Activated CD4-positive, alpha-beta T cell treated with anti-CD3 and anti-CD28 coated beads for 36 hours (primary cell): ENCODE measurements around the gene GATAD1. TPM values are rescaled to one million over a fixed set of nuclear protein-coding genes. Genes with fewer than 3 reads are reported as not detected.

Source experiments
- ATAC-seq: fragments of 200-7000 bp; cut with Tn5 transposase; one replicate; pipeline ENCODE4 v1.10.0; 2021; ENCODE audit warnings: mild to moderate bottlenecking, moderate library complexity
- CTCF ChIA-PET: fragments of 350-600 bp; sonication (Branson Sonifier 250); formaldehyde crosslinking; loops from one replicate; lab custom pipeline; 2021; ENCODE audit warnings: antibody characterized with exemption; lab: Charles Lee
- POLR2A ChIA-PET: fragments of 350-600 bp; sonication (Branson Sonifier 250); formaldehyde crosslinking; loops from one replicate; lab custom pipeline; 2021; ENCODE audit warnings: antibody characterized with exemption, inconsistent platforms; lab: Charles Lee
- DNase-seq: peaks from one replicate; pipeline ENCODE4 v3.0.0-alpha.2; 2020
- H3K27ac Mint-ChIP-seq: one replicate; pipeline ENCODE4 v1.8.0; 2021; ENCODE audit warnings: mixed read lengths
- H3K27me3 Mint-ChIP-seq: one replicate; pipeline ENCODE4 v1.8.0; 2021; ENCODE audit warnings: mixed read lengths
- H3K36me3 Mint-ChIP-seq: one replicate; pipeline ENCODE4 v1.8.0; 2021; ENCODE audit warnings: low read depth, mixed read lengths
- H3K4me1 Mint-ChIP-seq: one replicate; pipeline ENCODE4 v1.8.0; 2021; ENCODE audit warnings: mixed read lengths
- H3K4me3 Mint-ChIP-seq: one replicate; pipeline ENCODE4 v1.8.0; 2021; ENCODE audit warnings: mild to moderate bottlenecking, moderate library complexity, mixed read lengths
- H3K9me3 Mint-ChIP-seq: one replicate; pipeline ENCODE4 v1.8.0; 2021; ENCODE audit warnings: low read depth, mixed read lengths
- intact Hi-C, 2 experiments: fragments of 100-400 bp; cut with DNase I in 1 of 2; cut with micrococcal nuclease in 1 of 2; formaldehyde crosslinking; loops; one replicate each; pipeline versions ENCODE4 v1.14.2 to v1.15.1; 2022 to 2024; cut with DNase I, micrococcal nuclease
- total RNA-seq, 2 experiments: library from RNA; stranded (reverse); gene quantifications; one replicate each; pipeline ENCODE4 v1.2.3, GENCODE V29; 2021

Gene GATAD1
- total RNA-seq, 2 experiments from 2014 or later = 18.4 to 19.0 TPM

DNA sequence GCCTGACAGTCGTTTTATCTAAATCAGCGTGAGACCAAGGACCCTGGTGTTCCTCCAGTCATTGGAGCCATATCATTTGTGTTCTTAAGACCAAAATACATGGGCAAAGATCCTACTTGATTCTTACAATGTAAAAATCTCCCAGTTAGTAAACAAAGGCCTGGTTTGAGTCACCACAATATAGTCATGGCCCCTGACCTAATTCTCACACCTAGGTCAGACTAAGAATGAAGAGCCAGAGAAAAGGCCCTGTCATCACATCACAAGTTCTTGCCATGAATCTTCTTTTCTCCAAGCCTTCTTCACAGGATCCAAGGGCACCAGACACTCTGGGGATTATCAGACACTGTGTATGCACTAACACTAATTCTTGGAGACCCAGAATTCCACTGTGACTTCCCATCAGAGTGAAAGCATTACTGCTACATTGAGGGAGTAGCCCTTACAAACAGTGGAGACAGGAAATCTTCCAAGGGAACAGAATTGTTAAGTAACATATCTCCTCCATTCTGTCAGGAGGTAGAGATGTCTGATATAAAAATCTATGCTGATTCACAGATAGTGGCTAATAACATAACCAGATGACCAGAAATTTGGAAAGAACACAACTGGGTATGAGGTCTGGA is 38.1 kb downstream of the GATAD1 start:
- peaks cover 14% of the 10 kb centered on the region for H3K36me3 Mint-ChIP-seq
- intact Hi-C loops = no loop called here
- DNase-seq = no peak
- no peak overlapping the region for H3K4me3 Mint-ChIP-seq
- peak; percentile 51 for ATAC-seq
- ChIA-PET POLR2A (no interaction called here), CTCF (no interaction called here)
- no peaks in the 10 kb centered on the region for H3K9me3 Mint-ChIP-seq
- no peak overlapping the region for H3K27ac Mint-ChIP-seq
- no peaks in the 10 kb centered on the region for H3K4me1 Mint-ChIP-seq
- no peaks in the 10 kb centered on the region for H3K27me3 Mint-ChIP-seq

- peaks cover 14% of the 10 kb centered on the region for H3K36me3 Mint-ChIP-seq
- no peaks in the 10 kb centered on the region for H3K27me3 Mint-ChIP-seq
- H3K4me1 Mint-ChIP-seq = no peaks in the 10 kb centered on the region
- H3K4me3 Mint-ChIP-seq = no peak overlapping the region
- intact Hi-C loops = no loop called here
- DNase-seq = no peak
- no peaks in the 10 kb centered on the region for H3K9me3 Mint-ChIP-seq
- CTCF ChIA-PET = no interaction called here
- no peak for ATAC-seq
- no peak overlapping the region for H3K27ac Mint-ChIP-seq
- POLR2A ChIA-PET = interaction anchor here (0.5 kb wide), 1 partner anchor 1059 kb away, joined by 3 read pairs; no protein-coding TSS in a partner anchor
Observed at GRCh38 chr7:92485974-92486373, 38.7 kb downstream of the GATAD1 start.

GRCh38 chr7:92487804-92488203 is 40.5 kb downstream of the GATAD1 start:
- no peaks in the 10 kb centered on the region for H3K27me3 Mint-ChIP-seq
- H3K9me3 Mint-ChIP-seq = no peaks in the 10 kb centered on the region
- ATAC-seq (no peak), DNase-seq (no peak)
- H3K36me3 Mint-ChIP-seq = peaks cover 14% of the 10 kb centered on the region
- H3K27ac Mint-ChIP-seq = no peak overlapping the region
- intact Hi-C loops = no loop called here
- H3K4me3 Mint-ChIP-seq = no peak overlapping the region
- ChIA-PET CTCF (no interaction called here), POLR2A (no interaction called here)
- H3K4me1 Mint-ChIP-seq = no peaks in the 10 kb centered on the region

DNA sequence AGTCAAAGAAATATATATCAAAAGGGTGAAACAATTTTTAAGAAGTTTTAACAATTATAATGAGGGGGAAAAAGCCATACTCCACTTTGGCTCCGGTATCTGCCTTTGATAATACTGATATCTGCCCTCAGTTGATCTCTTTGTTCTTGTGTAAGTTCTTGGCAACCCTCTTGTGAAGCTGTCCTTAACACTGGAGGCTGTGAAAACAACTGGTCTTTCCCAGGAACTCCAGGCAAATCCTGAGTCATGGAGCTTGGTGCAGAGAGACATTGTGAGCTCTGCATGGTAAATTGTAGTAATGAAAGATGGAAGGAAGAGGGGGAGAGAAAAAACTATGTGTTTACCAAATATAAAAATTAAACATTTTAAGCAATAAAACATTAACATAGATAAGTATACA is 42.4 kb downstream of the GATAD1 start:
- ChIA-PET POLR2A (no interaction called here), CTCF (interaction anchor here (0.6 to 1.2 kb wide), 4 partner anchors 9 to 32 kb away, joined by 3 to 4 read pairs (median 4); no protein-coding TSS in a partner anchor)
- Mint-ChIP-seq H3K36me3 (peaks cover 14% of the 10 kb centered on the region), H3K9me3 (no peaks in the 10 kb centered on the region), H3K4me3 (no peak overlapping the region), H3K27ac (no peak overlapping the region), H3K4me1 (no peaks in the 10 kb centered on the region), H3K27me3 (no peaks in the 10 kb centered on the region)
- intact Hi-C loops = no loop called here
- no peak for DNase-seq
- no peak for ATAC-seq

DNA sequence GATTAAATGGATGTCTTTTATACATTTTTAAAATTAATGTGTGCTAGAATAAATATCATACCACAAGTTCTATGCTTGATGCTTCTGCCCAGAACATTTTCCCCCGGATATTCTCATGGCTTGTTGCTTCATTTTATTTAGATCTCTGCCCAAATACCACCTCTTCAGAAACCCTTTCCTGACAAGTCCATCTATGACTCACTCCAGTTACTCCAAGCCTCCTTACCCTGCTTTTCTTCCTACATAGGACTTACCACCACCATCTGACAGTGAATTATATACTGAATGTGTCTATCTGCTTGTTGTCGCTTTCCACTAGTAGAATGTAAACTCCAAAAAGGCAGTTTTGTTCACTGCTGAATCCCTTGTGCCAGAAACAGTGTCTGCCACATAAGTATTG is 49.6 kb downstream of the GATAD1 start:
- Mint-ChIP-seq H3K9me3 (no peaks in the 10 kb centered on the region), H3K4me3 (no peak overlapping the region), H3K4me1 (no peaks in the 10 kb centered on the region), H3K27ac (no peak overlapping the region), H3K27me3 (no peaks in the 10 kb centered on the region), H3K36me3 (peaks cover 10% of the 10 kb centered on the region)
- DNase-seq = no peak
- CTCF ChIA-PET = interaction anchor here (0.5 kb wide), 1 partner anchor 1505 kb away, joined by 4 read pairs; no protein-coding TSS in a partner anchor
- ATAC-seq = no peak
- POLR2A ChIA-PET = no interaction called here
- intact Hi-C loops = no loop called here

GRCh38 chr7:92498557-92498956 is 51.3 kb downstream of the GATAD1 start:
- DNase-seq = no peak
- Mint-ChIP-seq H3K27me3 (no peaks in the 10 kb centered on the region), H3K36me3 (peaks cover 12% of the 10 kb centered on the region), H3K4me1 (no peaks in the 10 kb centered on the region), H3K27ac (no peak overlapping the region), H3K4me3 (no peak overlapping the region), H3K9me3 (no peaks in the 10 kb centered on the region)
- ATAC-seq = no peak
- ChIA-PET CTCF (interaction anchor here (1.0 kb wide), 1 partner anchor 9 kb away, joined by 3 read pairs; no protein-coding TSS in a partner anchor), POLR2A (interaction anchor here (0.7 kb wide), 1 partner anchor 44 kb away, joined by 4 read pairs; no protein-coding TSS in a partner anchor)
- intact Hi-C loops = no loop called here

DNA sequence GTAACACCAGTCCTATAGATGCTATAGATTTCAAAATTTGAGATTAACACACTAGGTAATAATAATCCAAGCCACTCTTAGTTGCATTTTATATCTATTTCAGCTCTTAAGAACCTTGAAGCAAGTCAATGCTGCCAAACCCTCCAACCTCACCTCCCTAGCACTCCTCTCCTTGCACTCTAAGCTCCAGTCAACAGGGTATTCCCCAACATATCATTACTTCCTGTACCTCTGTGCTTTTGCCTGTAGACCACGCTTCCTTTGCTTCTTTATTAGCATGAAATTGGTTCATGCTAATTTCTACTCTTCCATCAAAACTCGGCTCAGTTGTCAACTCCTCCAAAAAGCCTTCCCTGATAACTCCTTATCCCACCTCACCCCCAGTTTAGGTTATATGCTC is 56.5 kb downstream of the GATAD1 start:
- Mint-ChIP-seq H3K27ac (no peak overlapping the region), H3K27me3 (no peaks in the 10 kb centered on the region), H3K4me3 (no peak overlapping the region), H3K36me3 (peaks cover 17% of the 10 kb centered on the region), H3K9me3 (no peaks in the 10 kb centered on the region), H3K4me1 (no peaks in the 10 kb centered on the region)
- intact Hi-C loops = no loop called here
- ChIA-PET CTCF (interaction anchor here (0.6 kb wide), 1 partner anchor 163 kb away, joined by 3 read pairs; no protein-coding TSS in a partner anchor), POLR2A (no interaction called here)
- ATAC-seq (no peak), DNase-seq (no peak)

GRCh38 chr7:92504563-92504962 is 57.3 kb downstream of the GATAD1 start:
- ChIA-PET CTCF (no interaction called here), POLR2A (no interaction called here)
- ATAC-seq = no peak
- no peaks in the 10 kb centered on the region for H3K4me1 Mint-ChIP-seq
- no peaks in the 10 kb centered on the region for H3K9me3 Mint-ChIP-seq
- H3K4me3 Mint-ChIP-seq = no peak overlapping the region
- H3K27ac Mint-ChIP-seq = no peak overlapping the region
- peaks cover 18% of the 10 kb centered on the region for H3K36me3 Mint-ChIP-seq
- no peaks in the 10 kb centered on the region for H3K27me3 Mint-ChIP-seq
- intact Hi-C loops = no loop called here
- DNase-seq = no peak

- ChIA-PET CTCF (interaction anchor here (0.6 kb wide), 2 partner anchors 11 to 160 kb away, joined by 3 read pairs; no protein-coding TSS in a partner anchor), POLR2A (interaction anchor here (0.6 kb wide), 1 partner anchor 54 kb away, joined by 7 read pairs; no protein-coding TSS in a partner anchor)
- ATAC-seq = no peak
- H3K4me1 Mint-ChIP-seq = no peaks in the 10 kb centered on the region
- intact Hi-C loops = no loop called here
- no peak overlapping the region for H3K27ac Mint-ChIP-seq
- no peak overlapping the region for H3K4me3 Mint-ChIP-seq
- peaks cover 14% of the 10 kb centered on the region for H3K36me3 Mint-ChIP-seq
- H3K27me3 Mint-ChIP-seq = no peaks in the 10 kb centered on the region
- H3K9me3 Mint-ChIP-seq = no peaks in the 10 kb centered on the region
- no peak for DNase-seq
Observed at GRCh38 chr7:92506363-92506762, 59.1 kb downstream of the GATAD1 start.

- Mint-ChIP-seq H3K36me3 (peaks cover 18% of the 10 kb centered on the region), H3K9me3 (no peaks in the 10 kb centered on the region), H3K4me1 (no peaks in the 10 kb centered on the region), H3K27me3 (no peaks in the 10 kb centered on the region), H3K4me3 (no peak overlapping the region), H3K27ac (no peak overlapping the region)
- ChIA-PET POLR2A (no interaction called here), CTCF (interaction anchor here (0.6 to 0.7 kb wide), 3 partner anchors 81 to 629 kb away, joined by 3 read pairs; no protein-coding TSS in a partner anchor)
- intact Hi-C loops = no loop called here
- no peak for DNase-seq
- no peak for ATAC-seq
Observed at GRCh38 chr7:92508946-92509345, 61.7 kb downstream of the GATAD1 start.
